ENCODE measurements around the gene SCARB1.

The SCARB1 gene

GRCh38 chr12:124861492-124861891, 2.2 kb downstream of the SCARB1 start:
- no peak for DNase-seq (ENCODE audit: low read depth)
- H3K4me3 ChIP-seq (ENCODE audit: control insufficient read depth, low read depth, low read length): no peak overlapping the region
- no peak for TF ChIP-seq CTCF (IDR thresholded peaks at IDR 0.05; ENCODE audit: control insufficient read depth, insufficient read depth, low read depth, low read length, missing control alignments)

- no peak overlapping the region for H3K4me3 ChIP-seq (ENCODE audit: control insufficient read depth, low read depth, low read length)
- TF ChIP-seq CTCF (IDR thresholded peaks at IDR 0.05; ENCODE audit: control insufficient read depth, insufficient read depth, low read depth, low read length, missing control alignments): no peak
- DNase-seq (ENCODE audit: low read depth): no peak
Observed at GRCh38 chr12:124857921-124858461, 5.7 kb downstream of the SCARB1 start.

- DNase-seq (ENCODE audit: low read depth): no peak
- TF ChIP-seq CTCF (IDR thresholded peaks at IDR 0.05; ENCODE audit: control insufficient read depth, insufficient read depth, low read depth, low read length, missing control alignments): no peak
- H3K4me3 ChIP-seq (ENCODE audit: control insufficient read depth, low read depth, low read length): no peak overlapping the region
Observed at GRCh38 chr12:124856842-124857178, 6.9 kb downstream of the SCARB1 start.

- H3K4me3 ChIP-seq (ENCODE audit: control insufficient read depth, low read depth, low read length): no peak overlapping the region
- DNase-seq (ENCODE audit: low read depth): no peak
- no peak for TF ChIP-seq CTCF (IDR thresholded peaks at IDR 0.05; ENCODE audit: control insufficient read depth, insufficient read depth, low read depth, low read length, missing control alignments)
Observed at GRCh38 chr12:124856132-124856841, 7.4 kb downstream of the SCARB1 start.

- TF ChIP-seq CTCF (IDR thresholded peaks at IDR 0.05; ENCODE audit: control insufficient read depth, insufficient read depth, low read depth, low read length, missing control alignments): no peak
- no peak overlapping the region for H3K4me3 ChIP-seq (ENCODE audit: control insufficient read depth, low read depth, low read length)
- no peak for DNase-seq (ENCODE audit: low read depth)
Observed at GRCh38 chr12:124855275-124855957, 8.2 kb downstream of the SCARB1 start.

- TF ChIP-seq CTCF (IDR thresholded peaks at IDR 0.05; ENCODE audit: control insufficient read depth, insufficient read depth, low read depth, low read length, missing control alignments): no peak
- no peak for DNase-seq (ENCODE audit: low read depth)
- H3K4me3 ChIP-seq (ENCODE audit: control insufficient read depth, low read depth, low read length): no peak overlapping the region
Observed at GRCh38 chr12:124854637-124855184, 9.0 kb downstream of the SCARB1 start.
